K562 (cell line): ENCODE results near the gene TRMT1. TPM values are rescaled to one million over a fixed set of nuclear protein-coding genes. Genes with fewer than 3 reads are reported as not detected.

ENCODE experiments used
- HDAC1 ChIP-seq, 2 experiments: fragments of 450-650 bp; IDR thresholded peaks; 2 replicates each; pipeline ENCODE4 v1.6.1; 2016 to 2017; ENCODE audit warnings: inconsistent platforms in 1 of 2, mild to moderate bottlenecking in 1 of 2, moderate library complexity in 1 of 2
- MIER1 ChIP-seq: fragments of 450-650 bp; IDR thresholded peaks from 2 replicates; pipeline ENCODE4 v1.6.1; 2016; ENCODE audit warnings: antibody characterized with exemption, mild to moderate bottlenecking, low read depth
- MITF ChIP-seq: IDR thresholded peaks from 2 replicates; pipeline ENCODE4 v1.6.1; 2014; ENCODE audit warnings: antibody characterized with exemption
- MTA2 ChIP-seq: fragments of 450-650 bp; IDR thresholded peaks from 2 replicates; pipeline ENCODE4 v1.6.1; 2016; ENCODE audit warnings: low read depth
- NCOR1 ChIP-seq: fragments of 450-650 bp; IDR thresholded peaks from 2 replicates; pipeline ENCODE4 v1.6.1; 2016; ENCODE audit warnings: mild to moderate bottlenecking, moderate library complexity
- PTTG1 ChIP-seq: fragments of 450-650 bp; IDR thresholded peaks from 2 replicates; pipeline ENCODE4 v1.6.1; 2016; ENCODE audit warnings: low read depth, mild to moderate bottlenecking, missing genetic modification characterization, missing compliant biosample characterization
- ZNF354B ChIP-seq: fragments of 250-450 bp; sonication (Bioruptor Pico); IDR thresholded peaks from 2 replicates; pipeline ENCODE4 v1.4.0; 2020
- polyA plus RNA-seq, 8 experiments: library from polyadenylated mRNA; depleted of rRNA in 4 of 8; stranded (reverse) in 5 of 8; unstranded in 3 of 8; fragments of >200 nt; fragmentation: Nextera tagmentation in 2 of 8; fragmentation: Illumina TruSeq in 1 of 8; extraction: Ambion mirVana in 2 of 8; extraction: Trizol in 1 of 8; gene quantifications; 2 replicates each; pipeline versions ENCODE4 v1.2.1 to v1.2.3, GENCODE V29; 2011 to 2014; ENCODE audit warnings: inconsistent platforms in 1 of 8, missing spikeins in 1 of 8
- total RNA-seq, 7 experiments: library from RNA; depleted of rRNA in 6 of 7; stranded (reverse); fragments of >200 nt in 6 of 7; fragmentation: Illumina TruSeq in 2 of 7; extraction: Trizol in 2 of 7; gene quantifications; 2 replicates each; pipeline versions ENCODE4 v1.2.1 to v1.2.3, GENCODE V29; 2011 to 2021; ENCODE audit warnings: low replicate concordance in 1 of 7
- TF ChIP-seq, protein P1 (sequence below), 2 experiments: fragments of 450-650 bp in 1 of 2; IDR thresholded peaks; 2 replicates each; pipeline ENCODE4 v1.6.1; 2011 to 2017; ENCODE audit warnings: low read depth in 2 of 2, antibody characterized with exemption in 1 of 2, borderline replicate concordance in 1 of 2, low read length in 1 of 2, mild to moderate bottlenecking in 1 of 2, mixed read lengths in 1 of 2; ENCODE audit not compliant: control insufficient read depth in 1 of 2
- TF ChIP-seq, protein P2 (sequence below): fragments of 450-650 bp; IDR thresholded peaks from 2 replicates; pipeline ENCODE4 v1.6.1; 2016; ENCODE audit warnings: mild to moderate bottlenecking, moderate library complexity

The TRMT1 gene
- total and polyA plus RNA-seq, 9 of the 15 experiments (the other 6 are each of a cell fraction or from before 2014, with no cell fraction given): 5.8 to 158 (median 54.3) TPM

- TF ChIP-seq, protein P1, sequence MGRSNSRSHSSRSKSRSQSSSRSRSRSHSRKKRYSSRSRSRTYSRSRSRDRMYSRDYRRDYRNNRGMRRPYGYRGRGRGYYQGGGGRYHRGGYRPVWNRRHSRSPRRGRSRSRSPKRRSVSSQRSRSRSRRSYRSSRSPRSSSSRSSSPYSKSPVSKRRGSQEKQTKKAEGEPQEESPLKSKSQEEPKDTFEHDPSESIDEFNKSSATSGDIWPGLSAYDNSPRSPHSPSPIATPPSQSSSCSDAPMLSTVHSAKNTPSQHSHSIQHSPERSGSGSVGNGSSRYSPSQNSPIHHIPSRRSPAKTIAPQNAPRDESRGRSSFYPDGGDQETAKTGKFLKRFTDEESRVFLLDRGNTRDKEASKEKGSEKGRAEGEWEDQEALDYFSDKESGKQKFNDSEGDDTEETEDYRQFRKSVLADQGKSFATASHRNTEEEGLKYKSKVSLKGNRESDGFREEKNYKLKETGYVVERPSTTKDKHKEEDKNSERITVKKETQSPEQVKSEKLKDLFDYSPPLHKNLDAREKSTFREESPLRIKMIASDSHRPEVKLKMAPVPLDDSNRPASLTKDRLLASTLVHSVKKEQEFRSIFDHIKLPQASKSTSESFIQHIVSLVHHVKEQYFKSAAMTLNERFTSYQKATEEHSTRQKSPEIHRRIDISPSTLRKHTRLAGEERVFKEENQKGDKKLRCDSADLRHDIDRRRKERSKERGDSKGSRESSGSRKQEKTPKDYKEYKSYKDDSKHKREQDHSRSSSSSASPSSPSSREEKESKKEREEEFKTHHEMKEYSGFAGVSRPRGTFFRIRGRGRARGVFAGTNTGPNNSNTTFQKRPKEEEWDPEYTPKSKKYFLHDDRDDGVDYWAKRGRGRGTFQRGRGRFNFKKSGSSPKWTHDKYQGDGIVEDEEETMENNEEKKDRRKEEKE (IDR thresholded peaks at IDR 0.05; ENCODE audit: borderline replicate concordance in 1 of 2, control insufficient read depth in 1 of 2, low read depth in 2 of 2, low read length in 1 of 2): peak in 1 of 2 experiments; percentile 39; a peak in 1 of 4 replicates
- TF ChIP-seq, protein P2, sequence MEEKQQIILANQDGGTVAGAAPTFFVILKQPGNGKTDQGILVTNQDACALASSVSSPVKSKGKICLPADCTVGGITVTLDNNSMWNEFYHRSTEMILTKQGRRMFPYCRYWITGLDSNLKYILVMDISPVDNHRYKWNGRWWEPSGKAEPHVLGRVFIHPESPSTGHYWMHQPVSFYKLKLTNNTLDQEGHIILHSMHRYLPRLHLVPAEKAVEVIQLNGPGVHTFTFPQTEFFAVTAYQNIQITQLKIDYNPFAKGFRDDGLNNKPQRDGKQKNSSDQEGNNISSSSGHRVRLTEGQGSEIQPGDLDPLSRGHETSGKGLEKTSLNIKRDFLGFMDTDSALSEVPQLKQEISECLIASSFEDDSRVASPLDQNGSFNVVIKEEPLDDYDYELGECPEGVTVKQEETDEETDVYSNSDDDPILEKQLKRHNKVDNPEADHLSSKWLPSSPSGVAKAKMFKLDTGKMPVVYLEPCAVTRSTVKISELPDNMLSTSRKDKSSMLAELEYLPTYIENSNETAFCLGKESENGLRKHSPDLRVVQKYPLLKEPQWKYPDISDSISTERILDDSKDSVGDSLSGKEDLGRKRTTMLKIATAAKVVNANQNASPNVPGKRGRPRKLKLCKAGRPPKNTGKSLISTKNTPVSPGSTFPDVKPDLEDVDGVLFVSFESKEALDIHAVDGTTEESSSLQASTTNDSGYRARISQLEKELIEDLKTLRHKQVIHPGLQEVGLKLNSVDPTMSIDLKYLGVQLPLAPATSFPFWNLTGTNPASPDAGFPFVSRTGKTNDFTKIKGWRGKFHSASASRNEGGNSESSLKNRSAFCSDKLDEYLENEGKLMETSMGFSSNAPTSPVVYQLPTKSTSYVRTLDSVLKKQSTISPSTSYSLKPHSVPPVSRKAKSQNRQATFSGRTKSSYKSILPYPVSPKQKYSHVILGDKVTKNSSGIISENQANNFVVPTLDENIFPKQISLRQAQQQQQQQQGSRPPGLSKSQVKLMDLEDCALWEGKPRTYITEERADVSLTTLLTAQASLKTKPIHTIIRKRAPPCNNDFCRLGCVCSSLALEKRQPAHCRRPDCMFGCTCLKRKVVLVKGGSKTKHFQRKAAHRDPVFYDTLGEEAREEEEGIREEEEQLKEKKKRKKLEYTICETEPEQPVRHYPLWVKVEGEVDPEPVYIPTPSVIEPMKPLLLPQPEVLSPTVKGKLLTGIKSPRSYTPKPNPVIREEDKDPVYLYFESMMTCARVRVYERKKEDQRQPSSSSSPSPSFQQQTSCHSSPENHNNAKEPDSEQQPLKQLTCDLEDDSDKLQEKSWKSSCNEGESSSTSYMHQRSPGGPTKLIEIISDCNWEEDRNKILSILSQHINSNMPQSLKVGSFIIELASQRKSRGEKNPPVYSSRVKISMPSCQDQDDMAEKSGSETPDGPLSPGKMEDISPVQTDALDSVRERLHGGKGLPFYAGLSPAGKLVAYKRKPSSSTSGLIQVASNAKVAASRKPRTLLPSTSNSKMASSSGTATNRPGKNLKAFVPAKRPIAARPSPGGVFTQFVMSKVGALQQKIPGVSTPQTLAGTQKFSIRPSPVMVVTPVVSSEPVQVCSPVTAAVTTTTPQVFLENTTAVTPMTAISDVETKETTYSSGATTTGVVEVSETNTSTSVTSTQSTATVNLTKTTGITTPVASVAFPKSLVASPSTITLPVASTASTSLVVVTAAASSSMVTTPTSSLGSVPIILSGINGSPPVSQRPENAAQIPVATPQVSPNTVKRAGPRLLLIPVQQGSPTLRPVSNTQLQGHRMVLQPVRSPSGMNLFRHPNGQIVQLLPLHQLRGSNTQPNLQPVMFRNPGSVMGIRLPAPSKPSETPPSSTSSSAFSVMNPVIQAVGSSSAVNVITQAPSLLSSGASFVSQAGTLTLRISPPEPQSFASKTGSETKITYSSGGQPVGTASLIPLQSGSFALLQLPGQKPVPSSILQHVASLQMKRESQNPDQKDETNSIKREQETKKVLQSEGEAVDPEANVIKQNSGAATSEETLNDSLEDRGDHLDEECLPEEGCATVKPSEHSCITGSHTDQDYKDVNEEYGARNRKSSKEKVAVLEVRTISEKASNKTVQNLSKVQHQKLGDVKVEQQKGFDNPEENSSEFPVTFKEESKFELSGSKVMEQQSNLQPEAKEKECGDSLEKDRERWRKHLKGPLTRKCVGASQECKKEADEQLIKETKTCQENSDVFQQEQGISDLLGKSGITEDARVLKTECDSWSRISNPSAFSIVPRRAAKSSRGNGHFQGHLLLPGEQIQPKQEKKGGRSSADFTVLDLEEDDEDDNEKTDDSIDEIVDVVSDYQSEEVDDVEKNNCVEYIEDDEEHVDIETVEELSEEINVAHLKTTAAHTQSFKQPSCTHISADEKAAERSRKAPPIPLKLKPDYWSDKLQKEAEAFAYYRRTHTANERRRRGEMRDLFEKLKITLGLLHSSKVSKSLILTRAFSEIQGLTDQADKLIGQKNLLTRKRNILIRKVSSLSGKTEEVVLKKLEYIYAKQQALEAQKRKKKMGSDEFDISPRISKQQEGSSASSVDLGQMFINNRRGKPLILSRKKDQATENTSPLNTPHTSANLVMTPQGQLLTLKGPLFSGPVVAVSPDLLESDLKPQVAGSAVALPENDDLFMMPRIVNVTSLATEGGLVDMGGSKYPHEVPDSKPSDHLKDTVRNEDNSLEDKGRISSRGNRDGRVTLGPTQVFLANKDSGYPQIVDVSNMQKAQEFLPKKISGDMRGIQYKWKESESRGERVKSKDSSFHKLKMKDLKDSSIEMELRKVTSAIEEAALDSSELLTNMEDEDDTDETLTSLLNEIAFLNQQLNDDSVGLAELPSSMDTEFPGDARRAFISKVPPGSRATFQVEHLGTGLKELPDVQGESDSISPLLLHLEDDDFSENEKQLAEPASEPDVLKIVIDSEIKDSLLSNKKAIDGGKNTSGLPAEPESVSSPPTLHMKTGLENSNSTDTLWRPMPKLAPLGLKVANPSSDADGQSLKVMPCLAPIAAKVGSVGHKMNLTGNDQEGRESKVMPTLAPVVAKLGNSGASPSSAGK: no peak; the same call in 1 of the 2 replicates
- TF ChIP-seq MTA2 (peak; percentile 99), ZNF354B (CRISPR knock-in tag) (no peak), NCOR1 (peak; percentile 99), MITF (peak; percentile 89), PTTG1 (no peak), MIER1 (no peak), HDAC1 (IDR thresholded peaks at IDR 0.05) (peak; percentile 58 to 97; a peak in 3 of 4 replicates)
Observed at GRCh38 chr19:13069415-13070359, 46.9 kb downstream of the TRMT1 start (continued).
